ENCODE results near the gene TMEM184A. TPM values are rescaled to one million over a fixed set of nuclear protein-coding genes. Genes with fewer than 3 reads are reported as not detected.

TMEM184A gene
- total and polyA plus RNA-seq, 5 donors from 2014 or later = 0.25 TPM; not detected in 4

DNA sequence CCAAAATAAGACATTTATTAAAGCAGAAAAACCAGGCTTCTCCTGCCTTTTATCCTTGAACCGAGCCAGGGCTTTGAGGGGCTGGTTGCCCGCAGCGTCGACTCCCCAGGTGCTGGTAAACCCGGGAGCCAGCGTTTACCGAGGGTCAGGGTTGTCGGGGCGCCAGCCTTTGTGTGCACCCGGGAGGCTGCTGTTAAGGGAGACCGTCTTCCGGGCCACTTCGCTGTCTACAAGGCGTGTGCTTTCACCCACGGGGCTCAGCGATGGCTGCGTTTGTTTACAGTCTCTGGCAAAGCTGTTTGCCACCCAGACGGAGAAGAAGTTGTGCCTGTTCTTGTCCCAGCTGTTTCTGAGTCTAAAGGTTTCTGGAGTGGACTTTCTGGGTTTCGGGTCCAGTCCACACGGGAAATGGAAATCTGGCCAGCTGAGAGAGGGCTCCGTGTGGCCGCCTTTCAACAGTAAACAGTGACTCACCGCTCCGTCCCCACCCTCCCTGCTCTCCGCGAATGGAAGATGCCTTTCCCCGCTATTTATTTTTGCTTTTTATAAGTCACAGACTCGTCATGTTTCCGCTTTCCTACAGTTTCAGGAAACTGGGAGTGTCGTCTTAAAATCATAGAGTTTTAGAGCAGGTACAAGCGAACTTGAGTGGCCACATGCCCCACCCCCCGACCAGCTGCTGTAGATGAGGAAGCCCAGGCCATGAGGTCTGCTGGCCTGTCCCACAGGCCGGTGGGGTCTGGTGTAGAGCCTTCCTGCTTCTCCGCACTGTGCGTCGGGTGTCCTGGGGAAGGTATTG, 23.4 kb downstream of the TMEM184A start:
- ATAC-seq (ENCODE audit: low read depth in 2 of 2) = peak; percentile 50 to 56

GRCh38 chr7:1531979-1532455, 24.0 kb downstream of the TMEM184A start:
- Histone ChIP-seq H3K27me3 (ENCODE audit: control insufficient read depth, insufficient read depth, low read length) (peaks cover 2% of the 10 kb centered on the region), H3K4me1 (ENCODE audit: control insufficient read depth, insufficient read depth, low read length, poor library complexity, severe bottlenecking) (peaks cover 38% of the 10 kb centered on the region), H3K9me3 (ENCODE audit: control insufficient read depth in 2 of 2, low read length in 2 of 2) (no peaks in the 10 kb centered on the region), H3K27ac (ENCODE audit: insufficient read depth, low read length, poor library complexity, severe bottlenecking) (peak overlapping the region; percentile 95), H3K4me3 (ENCODE audit: low read depth, low read length) (peak overlapping the region; percentile 85), H3K36me3 (ENCODE audit: control insufficient read depth, insufficient read depth, low read length) (no peaks in the 10 kb centered on the region)
- H3K36me3 Mint-ChIP-seq = no peaks in the 10 kb centered on the region
- H3K27me3 Mint-ChIP-seq = peaks cover 27% of the 10 kb centered on the region
- no peaks in the 10 kb centered on the region for H3K9me3 Mint-ChIP-seq
- ATAC-seq (ENCODE audit: low read depth in 2 of 2) (no peak), DNase-seq (peak in 1 of 3 donors; percentile 28)
- peak overlapping the region; percentile 85 to 99 (median 93) for H3K4me3 Mint-ChIP-seq
- peaks cover 4 to 41% (median 15%) of the 10 kb centered on the region in 4 donors for H3K4me1 Mint-ChIP-seq
- H3K27ac Mint-ChIP-seq = peak overlapping the region; percentile 95 to 98 (median 96)

More for the DNA sequence above, 23.4 kb downstream of the TMEM184A start:
- H3K4me3 ChIP-seq (ENCODE audit: low read depth, low read length) = peak overlapping the region; percentile 85
- H3K4me1 ChIP-seq (ENCODE audit: control insufficient read depth, insufficient read depth, low read length, poor library complexity, severe bottlenecking) = peaks cover 38% of the 10 kb centered on the region
- no peaks in the 10 kb centered on the region for H3K9me3 ChIP-seq (ENCODE audit: control insufficient read depth in 2 of 2, low read length in 2 of 2)
- Mint-ChIP-seq H3K9me3 (no peaks in the 10 kb centered on the region), H3K4me3 (peak overlapping the region; percentile 85 to 99 (median 93)), H3K27ac (peak overlapping the region; percentile 95 to 98 (median 96)), H3K36me3 (no peaks in the 10 kb centered on the region), H3K27me3 (peaks cover 22% of the 10 kb centered on the region), H3K4me1 (peaks cover 4 to 41% (median 15%) of the 10 kb centered on the region in 4 donors)
- no peaks in the 10 kb centered on the region for H3K36me3 ChIP-seq (ENCODE audit: control insufficient read depth, insufficient read depth, low read length)
- DNase-seq = peak; percentile 44 to 80 (median 54)
- peak overlapping the region; percentile 95 for H3K27ac ChIP-seq (ENCODE audit: insufficient read depth, low read length, poor library complexity, severe bottlenecking)
- H3K27me3 ChIP-seq (ENCODE audit: control insufficient read depth, insufficient read depth, low read length) = peaks cover 2% of the 10 kb centered on the region

GRCh38 chr7:1531263-1531978, 24.6 kb downstream of the TMEM184A start:
- H3K4me3 ChIP-seq (ENCODE audit: low read depth, low read length) = peak overlapping the region; percentile 85
- Mint-ChIP-seq H3K9me3 (no peaks in the 10 kb centered on the region), H3K4me1 (peaks cover 4 to 40% (median 15%) of the 10 kb centered on the region in 4 donors), H3K36me3 (no peaks in the 10 kb centered on the region), H3K27ac (peak overlapping the region; percentile 95 to 98 (median 96)), H3K27me3 (peaks cover 31% of the 10 kb centered on the region), H3K4me3 (peak overlapping the region; percentile 85 to 99 (median 93))
- DNase-seq = peak; percentile 60 to 64 (median 62)
- no peaks in the 10 kb centered on the region for H3K36me3 ChIP-seq (ENCODE audit: control insufficient read depth, insufficient read depth, low read length)
- peaks cover 2% of the 10 kb centered on the region for H3K27me3 ChIP-seq (ENCODE audit: control insufficient read depth, insufficient read depth, low read length)
- no peaks in the 10 kb centered on the region for H3K9me3 ChIP-seq (ENCODE audit: control insufficient read depth in 2 of 2, low read length in 2 of 2)
- peak overlapping the region; percentile 95 for H3K27ac ChIP-seq (ENCODE audit: insufficient read depth, low read length, poor library complexity, severe bottlenecking)
- ATAC-seq (ENCODE audit: low read depth in 2 of 2) = peak; percentile 24 to 28
- H3K4me1 ChIP-seq (ENCODE audit: control insufficient read depth, insufficient read depth, low read length, poor library complexity, severe bottlenecking) = peaks cover 38% of the 10 kb centered on the region

DNA sequence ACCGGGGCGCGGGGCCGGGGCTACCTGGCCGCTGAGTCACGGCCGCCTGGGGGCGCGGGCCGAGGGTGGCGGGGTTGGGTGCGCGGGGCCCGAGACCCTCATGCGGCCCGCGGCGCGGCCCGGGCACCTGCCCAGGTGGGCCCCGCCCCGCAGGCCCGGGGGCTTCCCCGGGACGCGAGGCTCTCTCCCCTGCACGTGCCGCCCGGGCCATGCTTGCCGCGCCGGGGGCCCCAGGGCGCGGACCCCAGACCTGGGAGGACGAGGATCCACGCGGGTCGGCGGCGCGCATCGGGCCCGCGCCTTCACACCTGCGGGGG, 25.1 kb downstream of the TMEM184A start:
- H3K36me3 Mint-ChIP-seq = no peaks in the 10 kb centered on the region
- peaks cover 4 to 37% (median 15%) of the 10 kb centered on the region in 4 donors for H3K4me1 Mint-ChIP-seq
- Histone ChIP-seq H3K4me1 (ENCODE audit: control insufficient read depth, insufficient read depth, low read length, poor library complexity, severe bottlenecking) (peaks cover 38% of the 10 kb centered on the region), H3K27ac (ENCODE audit: insufficient read depth, low read length, poor library complexity, severe bottlenecking) (peak overlapping the region; percentile 95), H3K4me3 (ENCODE audit: low read depth, low read length) (no peak overlapping the region), H3K9me3 (ENCODE audit: control insufficient read depth in 2 of 2, low read length in 2 of 2) (no peaks in the 10 kb centered on the region), H3K36me3 (ENCODE audit: control insufficient read depth, insufficient read depth, low read length) (no peaks in the 10 kb centered on the region), H3K27me3 (ENCODE audit: control insufficient read depth, insufficient read depth, low read length) (peaks cover 2% of the 10 kb centered on the region)
- peak overlapping the region in 1 of 4 donors; percentile 88 for H3K4me3 Mint-ChIP-seq
- peaks cover 32% of the 10 kb centered on the region for H3K27me3 Mint-ChIP-seq
- ATAC-seq (ENCODE audit: low read depth in 2 of 2) (peak; percentile 20 to 26), DNase-seq (no peak)
- no peaks in the 10 kb centered on the region for H3K9me3 Mint-ChIP-seq
- H3K27ac Mint-ChIP-seq = no peak overlapping the region

GRCh38 chr7:1529383-1530116, 26.5 kb downstream of the TMEM184A start:
- Mint-ChIP-seq H3K4me1 (peaks cover 4 to 34% (median 15%) of the 10 kb centered on the region in 4 donors), H3K27ac (peak overlapping the region; percentile 62 to 93 (median 86)), H3K4me3 (peak overlapping the region; percentile 74 to 94 (median 86)), H3K27me3 (peaks cover 45% of the 10 kb centered on the region), H3K9me3 (no peaks in the 10 kb centered on the region), H3K36me3 (no peaks in the 10 kb centered on the region)
- ATAC-seq (ENCODE audit: low read depth in 2 of 2) (no peak), DNase-seq (no peak)
- Histone ChIP-seq H3K4me3 (ENCODE audit: low read depth, low read length) (no peak overlapping the region), H3K36me3 (ENCODE audit: control insufficient read depth, insufficient read depth, low read length) (no peaks in the 10 kb centered on the region), H3K27me3 (ENCODE audit: control insufficient read depth, insufficient read depth, low read length) (peaks cover 5% of the 10 kb centered on the region), H3K9me3 (ENCODE audit: control insufficient read depth in 2 of 2, low read length in 2 of 2) (no peaks in the 10 kb centered on the region), H3K27ac (ENCODE audit: insufficient read depth, low read length, poor library complexity, severe bottlenecking) (no peak overlapping the region), H3K4me1 (ENCODE audit: control insufficient read depth, insufficient read depth, low read length, poor library complexity, severe bottlenecking) (peaks cover 38% of the 10 kb centered on the region)

- Mint-ChIP-seq H3K27me3 (peaks cover 39% of the 10 kb centered on the region), H3K9me3 (no peaks in the 10 kb centered on the region), H3K36me3 (no peaks in the 10 kb centered on the region), H3K4me1 (peaks cover 0 to 4% (median 0%) of the 10 kb centered on the region in 4 donors), H3K27ac (no peak overlapping the region), H3K4me3 (peak overlapping the region in 1 of 4 donors; percentile 43)
- peaks cover 6% of the 10 kb centered on the region for H3K4me1 ChIP-seq (ENCODE audit: control insufficient read depth, insufficient read depth, low read length, poor library complexity, severe bottlenecking)
- no peak for DNase-seq
- no peak overlapping the region for H3K27ac ChIP-seq (ENCODE audit: insufficient read depth, low read length, poor library complexity, severe bottlenecking)
- no peaks in the 10 kb centered on the region for H3K36me3 ChIP-seq (ENCODE audit: control insufficient read depth, insufficient read depth, low read length)
- H3K4me3 ChIP-seq (ENCODE audit: low read depth, low read length) = no peak overlapping the region
- no peak for ATAC-seq (ENCODE audit: low read depth in 2 of 2)
- peaks cover 5% of the 10 kb centered on the region for H3K27me3 ChIP-seq (ENCODE audit: control insufficient read depth, insufficient read depth, low read length)
- no peaks in the 10 kb centered on the region for H3K9me3 ChIP-seq (ENCODE audit: control insufficient read depth in 2 of 2, low read length in 2 of 2)
Observed at GRCh38 chr7:1526271-1526754, 29.7 kb downstream of the TMEM184A start.

- peaks cover 5% of the 10 kb centered on the region for H3K27me3 ChIP-seq (ENCODE audit: control insufficient read depth, insufficient read depth, low read length)
- no peak for DNase-seq
- H3K4me1 ChIP-seq (ENCODE audit: control insufficient read depth, insufficient read depth, low read length, poor library complexity, severe bottlenecking) = peaks cover 4% of the 10 kb centered on the region
- no peaks in the 10 kb centered on the region for H3K9me3 ChIP-seq (ENCODE audit: control insufficient read depth in 2 of 2, low read length in 2 of 2)
- Mint-ChIP-seq H3K9me3 (no peaks in the 10 kb centered on the region), H3K27me3 (peaks cover 39% of the 10 kb centered on the region), H3K4me3 (no peak overlapping the region), H3K4me1 (peaks cover 0 to 4% (median 0%) of the 10 kb centered on the region in 4 donors), H3K36me3 (no peaks in the 10 kb centered on the region), H3K27ac (no peak overlapping the region)
- no peaks in the 10 kb centered on the region for H3K36me3 ChIP-seq (ENCODE audit: control insufficient read depth, insufficient read depth, low read length)
- no peak for ATAC-seq (ENCODE audit: low read depth in 2 of 2)
- H3K27ac ChIP-seq (ENCODE audit: insufficient read depth, low read length, poor library complexity, severe bottlenecking) = no peak overlapping the region
- H3K4me3 ChIP-seq (ENCODE audit: low read depth, low read length) = no peak overlapping the region
Observed at GRCh38 chr7:1525409-1525808, 30.6 kb downstream of the TMEM184A start.
